ENCODE results near the gene MGP.

The MGP gene

GRCh38 chr12:14842315-14842714 is 43.3 kb downstream of the MGP start:
- DNase-seq (ENCODE audit: insufficient read length, low spot score), result no peak
- no peak for FAIRE-seq

GRCh38 chr12:14841761-14842160 is 43.9 kb downstream of the MGP start:
- no peak for FAIRE-seq
- no peak for DNase-seq (ENCODE audit: insufficient read length, low spot score)
- TF ChIP-seq CTCF (IDR thresholded peaks at IDR 0.05; ENCODE audit: insufficient read depth, missing control alignments), result no peak

More at GRCh38 chr12:14842315-14842714, 43.3 kb downstream of the MGP start:
- TF ChIP-seq CTCF (IDR thresholded peaks at IDR 0.05; ENCODE audit: insufficient read depth, missing control alignments), result no peak

GRCh38 chr12:14840616-14841015 is 45.0 kb downstream of the MGP start:
- FAIRE-seq, result no peak
- no peak for TF ChIP-seq CTCF (IDR thresholded peaks at IDR 0.05; ENCODE audit: insufficient read depth, missing control alignments)
- DNase-seq (ENCODE audit: insufficient read length, low spot score), result no peak

GRCh38 chr12:14839262-14839661 is 46.4 kb downstream of the MGP start:
- DNase-seq (ENCODE audit: insufficient read length, low spot score) (no peak), FAIRE-seq (no peak)
- TF ChIP-seq CTCF (IDR thresholded peaks at IDR 0.05; ENCODE audit: insufficient read depth, missing control alignments), result no peak

- DNase-seq (ENCODE audit: insufficient read length, low spot score), result no peak
- TF ChIP-seq CTCF (IDR thresholded peaks at IDR 0.05; ENCODE audit: insufficient read depth, missing control alignments), result no peak
- no peak for FAIRE-seq
Measured at GRCh38 chr12:14836336-14837210, 49.1 kb downstream of the MGP start.

- DNase-seq (ENCODE audit: insufficient read length, low spot score) (no peak), FAIRE-seq (no peak)
Measured at GRCh38 chr12:14834509-14834908, 51.1 kb downstream of the MGP start.

More at GRCh38 chr12:14834509-14834908, 51.1 kb downstream of the MGP start:
- TF ChIP-seq CTCF (IDR thresholded peaks at IDR 0.05; ENCODE audit: insufficient read depth, missing control alignments), result no peak
